ENCODE results near the gene SNX13. TPM values are rescaled to one million over a fixed set of nuclear protein-coding genes. Genes with fewer than 3 reads are reported as not detected.

The SNX13 gene
- total RNA-seq, 2 donors from 2014 or later: 36.1 to 46.9 TPM

- Histone ChIP-seq H3K36me3 (no peaks in the 10 kb centered on the region), H3K4me3 (no peak overlapping the region), H3K27me3 (no peaks in the 10 kb centered on the region), H3K4me1 (peaks cover 0 to 22% of the 10 kb centered on the region in 2 donors), H3K27ac (no peak overlapping the region), H3K9me3 (peaks cover 0 to 6% of the 10 kb centered on the region in 2 donors)
- TF ChIP-seq, protein P1, sequence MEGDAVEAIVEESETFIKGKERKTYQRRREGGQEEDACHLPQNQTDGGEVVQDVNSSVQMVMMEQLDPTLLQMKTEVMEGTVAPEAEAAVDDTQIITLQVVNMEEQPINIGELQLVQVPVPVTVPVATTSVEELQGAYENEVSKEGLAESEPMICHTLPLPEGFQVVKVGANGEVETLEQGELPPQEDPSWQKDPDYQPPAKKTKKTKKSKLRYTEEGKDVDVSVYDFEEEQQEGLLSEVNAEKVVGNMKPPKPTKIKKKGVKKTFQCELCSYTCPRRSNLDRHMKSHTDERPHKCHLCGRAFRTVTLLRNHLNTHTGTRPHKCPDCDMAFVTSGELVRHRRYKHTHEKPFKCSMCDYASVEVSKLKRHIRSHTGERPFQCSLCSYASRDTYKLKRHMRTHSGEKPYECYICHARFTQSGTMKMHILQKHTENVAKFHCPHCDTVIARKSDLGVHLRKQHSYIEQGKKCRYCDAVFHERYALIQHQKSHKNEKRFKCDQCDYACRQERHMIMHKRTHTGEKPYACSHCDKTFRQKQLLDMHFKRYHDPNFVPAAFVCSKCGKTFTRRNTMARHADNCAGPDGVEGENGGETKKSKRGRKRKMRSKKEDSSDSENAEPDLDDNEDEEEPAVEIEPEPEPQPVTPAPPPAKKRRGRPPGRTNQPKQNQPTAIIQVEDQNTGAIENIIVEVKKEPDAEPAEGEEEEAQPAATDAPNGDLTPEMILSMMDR (IDR thresholded peaks at IDR 0.05): no peak
- no peak for DNase-seq (ENCODE audit: low spot score)
These were observed 18.4 kb downstream of the SNX13 start for GRCh38 chr7:17921857-17922416.

- no peaks in the 10 kb centered on the region for H3K27me3 ChIP-seq
- peaks cover 0 to 33% of the 10 kb centered on the region in 2 donors for H3K4me1 ChIP-seq
- TF ChIP-seq, protein P1 (IDR thresholded peaks at IDR 0.05): no peak
These were observed 22.5 kb downstream of the SNX13 start for GRCh38 chr7:17917842-17918241.

DNA sequence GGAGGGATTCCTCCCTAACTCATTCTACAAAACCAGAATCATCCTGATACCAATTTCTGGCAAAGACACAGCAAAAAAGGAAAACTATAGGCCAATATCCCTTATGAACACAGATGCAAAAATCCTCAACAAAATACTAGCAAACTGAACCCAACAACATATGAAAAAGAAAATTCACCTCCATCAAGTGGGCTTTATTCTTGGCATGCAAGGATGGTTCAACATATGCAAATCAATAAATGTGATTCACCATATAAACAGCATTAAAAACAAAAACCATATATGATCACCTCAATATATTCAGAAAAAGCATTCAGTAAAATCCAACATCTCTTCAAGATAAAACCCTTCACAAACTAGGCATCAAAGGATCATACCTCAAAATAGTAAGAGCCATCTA is 23.5 kb downstream of the SNX13 start:
- TF ChIP-seq, protein P1 (IDR thresholded peaks at IDR 0.05): no peak
- H3K27ac ChIP-seq: no peak overlapping the region
- H3K4me3 ChIP-seq: no peak overlapping the region
- no peaks in the 10 kb centered on the region for H3K36me3 ChIP-seq
- H3K27me3 ChIP-seq: no peaks in the 10 kb centered on the region
- DNase-seq (ENCODE audit: low spot score): no peak
- H3K9me3 ChIP-seq: peaks cover 0 to 11% of the 10 kb centered on the region in 2 donors
- H3K4me1 ChIP-seq: peaks cover 0 to 31% of the 10 kb centered on the region in 2 donors

More at GRCh38 chr7:17917842-17918241, 22.5 kb downstream of the SNX13 start:
- no peaks in the 10 kb centered on the region for H3K36me3 ChIP-seq
- DNase-seq (ENCODE audit: low spot score): no peak
- H3K4me3 ChIP-seq: no peak overlapping the region
- H3K27ac ChIP-seq: no peak overlapping the region
- peaks cover 0 to 11% of the 10 kb centered on the region in 2 donors for H3K9me3 ChIP-seq

GRCh38 chr7:17915796-17916195 is 24.5 kb downstream of the SNX13 start:
- H3K4me3 ChIP-seq: no peak overlapping the region
- no peaks in the 10 kb centered on the region for H3K27me3 ChIP-seq
- H3K36me3 ChIP-seq: no peaks in the 10 kb centered on the region
- H3K4me1 ChIP-seq: peaks cover 0 to 24% of the 10 kb centered on the region in 2 donors
- peaks cover 0 to 11% of the 10 kb centered on the region in 2 donors for H3K9me3 ChIP-seq
- H3K27ac ChIP-seq: no peak overlapping the region
- TF ChIP-seq, protein P1 (IDR thresholded peaks at IDR 0.05): no peak
- DNase-seq (ENCODE audit: low spot score): no peak

GRCh38 chr7:17915168-17915567 is 25.1 kb downstream of the SNX13 start:
- Histone ChIP-seq H3K4me3 (no peak overlapping the region), H3K27me3 (no peaks in the 10 kb centered on the region), H3K27ac (no peak overlapping the region), H3K36me3 (no peaks in the 10 kb centered on the region), H3K4me1 (peaks cover 0 to 24% of the 10 kb centered on the region in 2 donors), H3K9me3 (peaks cover 0 to 11% of the 10 kb centered on the region in 2 donors)
- no peak for DNase-seq (ENCODE audit: low spot score)
- TF ChIP-seq, protein P1 (IDR thresholded peaks at IDR 0.05): no peak

DNA sequence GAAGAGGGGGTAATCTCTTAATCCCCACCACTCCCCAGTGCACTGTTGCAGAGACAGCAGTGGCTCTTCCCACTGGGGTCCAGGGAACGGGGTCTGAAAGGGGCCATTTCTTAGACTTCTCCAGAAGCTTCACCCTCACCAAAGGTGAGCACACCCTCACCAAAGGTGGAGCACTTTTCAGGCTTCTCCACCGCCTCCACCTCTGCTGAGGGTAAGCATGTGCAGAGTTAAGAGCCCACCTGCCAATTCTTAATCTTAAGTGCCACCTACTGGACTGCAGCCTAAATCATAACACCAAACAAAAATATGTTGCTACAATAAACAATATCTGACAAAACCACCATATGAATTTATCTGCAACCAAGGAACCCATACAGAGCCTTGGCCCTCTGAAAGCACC is 27.0 kb downstream of the SNX13 start:
- Histone ChIP-seq H3K9me3 (peaks cover 0 to 11% of the 10 kb centered on the region in 2 donors), H3K27ac (no peak overlapping the region), H3K4me1 (peaks cover 0 to 24% of the 10 kb centered on the region in 2 donors), H3K4me3 (no peak overlapping the region), H3K36me3 (no peaks in the 10 kb centered on the region), H3K27me3 (no peaks in the 10 kb centered on the region)
- TF ChIP-seq, protein P1 (IDR thresholded peaks at IDR 0.05): no peak
- DNase-seq (ENCODE audit: low spot score): no peak

Measured in right atrium auricular region (tissue), 2 donors.